Upper lobe of left lung (tissue), 4 donors: ENCODE data around the gene ATG4C.

Source experiments
- POLR2AphosphoS5 ChIP-seq, 2 donors: sonication (generic); formaldehyde crosslinking; IDR thresholded peaks; one replicate each; pipeline ENCODE4 v1.5.1; 2017; ENCODE audit warnings: antibody characterized with exemption in 2 of 2
- TF ChIP-seq, protein P1 (sequence below), 6 experiments: fragments of 450-650 bp in 4 of 6; fragments of 200-600 bp in 2 of 6; sonication (generic) in 2 of 6; IDR thresholded peaks; one replicate each; pipeline ENCODE4 v1.5.1; 2016 to 2019; ENCODE audit warnings: antibody characterized with exemption in 6 of 6

DNA sequence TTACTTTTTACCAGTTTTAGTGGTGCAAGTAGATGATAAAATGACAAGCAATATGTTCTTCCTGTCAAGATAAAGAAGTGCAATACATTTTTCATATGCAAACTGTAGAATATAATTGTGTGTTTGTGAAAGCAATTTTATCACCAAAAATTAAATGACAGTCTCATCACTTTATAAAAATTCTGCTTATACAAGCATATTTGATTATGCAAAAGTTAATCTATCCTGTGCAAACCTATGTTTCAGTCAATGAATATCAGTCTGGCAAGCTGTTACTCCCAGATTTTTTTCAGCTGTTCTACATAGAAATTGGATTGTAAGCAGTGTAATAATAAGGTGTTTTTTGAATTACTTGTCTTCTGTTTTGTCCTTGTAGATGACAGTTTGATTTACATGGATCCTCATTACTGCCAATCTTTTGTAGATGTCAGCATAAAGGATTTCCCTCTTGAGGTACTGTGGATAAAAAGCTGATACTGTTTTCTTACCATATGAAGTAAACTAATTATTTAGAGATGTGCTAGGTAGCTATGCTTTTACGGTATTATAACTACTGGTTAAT, 50.5 kb downstream of the ATG4C start:
- TF ChIP-seq, protein P1, sequence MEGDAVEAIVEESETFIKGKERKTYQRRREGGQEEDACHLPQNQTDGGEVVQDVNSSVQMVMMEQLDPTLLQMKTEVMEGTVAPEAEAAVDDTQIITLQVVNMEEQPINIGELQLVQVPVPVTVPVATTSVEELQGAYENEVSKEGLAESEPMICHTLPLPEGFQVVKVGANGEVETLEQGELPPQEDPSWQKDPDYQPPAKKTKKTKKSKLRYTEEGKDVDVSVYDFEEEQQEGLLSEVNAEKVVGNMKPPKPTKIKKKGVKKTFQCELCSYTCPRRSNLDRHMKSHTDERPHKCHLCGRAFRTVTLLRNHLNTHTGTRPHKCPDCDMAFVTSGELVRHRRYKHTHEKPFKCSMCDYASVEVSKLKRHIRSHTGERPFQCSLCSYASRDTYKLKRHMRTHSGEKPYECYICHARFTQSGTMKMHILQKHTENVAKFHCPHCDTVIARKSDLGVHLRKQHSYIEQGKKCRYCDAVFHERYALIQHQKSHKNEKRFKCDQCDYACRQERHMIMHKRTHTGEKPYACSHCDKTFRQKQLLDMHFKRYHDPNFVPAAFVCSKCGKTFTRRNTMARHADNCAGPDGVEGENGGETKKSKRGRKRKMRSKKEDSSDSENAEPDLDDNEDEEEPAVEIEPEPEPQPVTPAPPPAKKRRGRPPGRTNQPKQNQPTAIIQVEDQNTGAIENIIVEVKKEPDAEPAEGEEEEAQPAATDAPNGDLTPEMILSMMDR (IDR thresholded peaks at IDR 0.05): no peak
- TF ChIP-seq POLR2AphosphoS5 (IDR thresholded peaks at IDR 0.05): no peak
